Ovary (tissue), 9 donors: ENCODE measurements around the gene KCTD16. TPM values are rescaled to one million over a fixed set of nuclear protein-coding genes. Genes with fewer than 3 reads are reported as not detected.

ENCODE experiments used
- DNase-seq, 5 donors: peaks; one replicate each; pipeline ENCODE4 v3.0.0-alpha.2; 2019 to 2020
- H3K27ac ChIP-seq, 2 donors: fragments of 200-600 bp; one replicate each; pipeline versions ENCODE4 v1.5.1 to v1.8.0; 2019 to 2022
- H3K27me3 ChIP-seq: fragments of 200-600 bp; one replicate; pipeline ENCODE4 v1.8.0; 2022
- H3K36me3 ChIP-seq: fragments of 200-600 bp; sonication (generic); one replicate; pipeline ENCODE4 v1.5.1; 2019
- H3K4me1 ChIP-seq: one replicate; pipeline ENCODE4 v1.8.1; 2013; ENCODE audit warnings: mild to moderate bottlenecking, moderate library complexity; ENCODE audit not compliant: insufficient read depth
- H3K4me3 ChIP-seq: fragments of 200-600 bp; sonication (generic); one replicate; pipeline ENCODE4 v1.5.1; 2017
- H3K9me3 ChIP-seq, 2 donors: fragments of 200-600 bp in 1 of 2; sonication (generic) in 1 of 2; one replicate each; pipeline versions ENCODE4 v1.5.1 to v1.8.1; 2013 to 2019; ENCODE audit warnings: mild to moderate bottlenecking in 1 of 2, moderate library complexity in 1 of 2
- EP300 ChIP-seq: sonication (generic); formaldehyde crosslinking; IDR thresholded peaks from one replicate; pipeline ENCODE4 v1.6.1; 2017; ENCODE audit warnings: antibody characterized with exemption
- POLR2A ChIP-seq: fragments of 450-650 bp; IDR thresholded peaks from one replicate; pipeline ENCODE4 v1.6.1; 2017; ENCODE audit warnings: antibody characterized with exemption, mild to moderate bottlenecking, moderate library complexity
- WGBS, 3 donors: extraction: QIAGEN DNeasy Blood & Tissue Kit in 1 of 3; methylation state at CpG; one replicate each; pipeline versions ENCODE4 v1.1.5 to v1.1.7; 2013 to 2017; 5-methylcytosine and 5-hydroxymethylcytosine counted together
- intact Hi-C, 4 donors: fragments of 100-400 bp; cut with DNase I; formaldehyde crosslinking; loops; one replicate each; pipeline versions ENCODE4 v1.11.0 to v1.15.1; 2022 to 2023
- polyA plus RNA-seq, 2 donors: library from polyadenylated mRNA; stranded (reverse); fragments of 200-250 nt in 1 of 2; fragments of 350-450 nt in 1 of 2; fragmentation: Illumina TruSeq in 1 of 2; extraction: RNeasy Lipid Tissue Mini Kit (QIAGEN cat#74804) in 1 of 2; gene quantifications; one replicate each; pipeline ENCODE4 v1.2.3, GENCODE V29; 2013 to 2014
- total RNA-seq, 7 donors: library from RNA; depleted of rRNA in 2 of 7; stranded (reverse); fragments of >200 nt in 2 of 7; fragmentation: NEBNext Ultra II Directional in 3 of 7; extraction: Animal tissue kit (Norgen Biotek cat#: 25700) in 3 of 7; gene quantifications; one replicate each; pipeline versions ENCODE4 v1.1.0 to v1.2.4, GENCODE V29; 2016 to 2023
- TF ChIP-seq, protein P1 (sequence below), 3 donors: fragments of 450-650 bp in 2 of 3; fragments of 200-600 bp in 1 of 3; IDR thresholded peaks; one replicate each; pipeline versions ENCODE4 v1.5.1 to v1.8.0; 2016 to 2022; ENCODE audit warnings: antibody characterized with exemption in 3 of 3, mild to moderate bottlenecking in 1 of 3
- donor health status: DM: no; HTN: no; CAD: no; lungs with moderate emphysema.
- donor health status: DM: no; HTN: no; CAD: no.
- donor health status: Bipolar disorder and iron deficiency.
- donor health status: DM: yes; HTN: yes; CAD: no.
- donor health status: DM: no; HTN: no; CAD: no.
- donor health status: DM: yes; HTN: yes; CAD: no.

KCTD16 gene
- total and polyA plus RNA-seq, 9 donors: under 0.01 to 0.46 (median 0.13) TPM; not detected in 1

DNA sequence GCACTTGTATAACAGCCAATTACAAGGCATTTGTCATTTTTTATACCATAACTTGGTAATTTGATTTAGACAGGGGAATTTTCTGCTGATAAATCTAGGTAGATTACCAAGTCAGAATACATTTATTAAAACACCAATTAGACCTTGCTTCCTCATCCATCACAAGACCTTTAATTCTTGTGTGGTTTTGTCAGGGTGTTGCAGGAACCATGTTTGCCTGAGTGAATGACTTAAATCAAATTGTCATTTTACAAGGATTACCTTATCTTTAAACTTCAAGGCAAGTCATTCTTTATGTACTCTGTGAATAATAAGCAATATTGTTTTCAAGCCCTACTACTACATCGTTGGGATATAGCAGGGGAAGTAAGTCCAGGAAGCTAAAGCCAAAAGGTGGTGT is 257.7 kb downstream of the KCTD16 start:
- H3K27ac ChIP-seq: no peak overlapping the region

DNA sequence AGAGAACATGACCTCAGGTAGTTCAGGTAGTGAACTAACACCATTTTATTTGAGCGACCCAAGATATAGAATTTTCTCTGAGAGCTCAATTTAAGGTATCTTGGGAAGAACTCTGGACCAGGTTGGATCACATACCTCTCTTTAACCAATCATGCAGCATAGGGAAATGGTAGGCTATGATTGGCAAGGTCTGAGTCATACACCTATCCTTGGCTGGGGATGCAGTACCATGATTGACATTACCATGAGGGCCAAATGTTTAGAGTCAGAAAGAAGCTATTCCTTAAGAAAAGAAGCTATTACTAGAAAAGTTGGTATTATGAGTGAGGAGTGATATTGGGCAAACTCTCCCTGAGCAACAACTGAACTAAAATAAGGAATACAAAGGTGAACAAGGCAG is 258.7 kb downstream of the KCTD16 start:
- TF ChIP-seq POLR2A (no peak), EP300 (no peak)
- TF ChIP-seq, protein P1, sequence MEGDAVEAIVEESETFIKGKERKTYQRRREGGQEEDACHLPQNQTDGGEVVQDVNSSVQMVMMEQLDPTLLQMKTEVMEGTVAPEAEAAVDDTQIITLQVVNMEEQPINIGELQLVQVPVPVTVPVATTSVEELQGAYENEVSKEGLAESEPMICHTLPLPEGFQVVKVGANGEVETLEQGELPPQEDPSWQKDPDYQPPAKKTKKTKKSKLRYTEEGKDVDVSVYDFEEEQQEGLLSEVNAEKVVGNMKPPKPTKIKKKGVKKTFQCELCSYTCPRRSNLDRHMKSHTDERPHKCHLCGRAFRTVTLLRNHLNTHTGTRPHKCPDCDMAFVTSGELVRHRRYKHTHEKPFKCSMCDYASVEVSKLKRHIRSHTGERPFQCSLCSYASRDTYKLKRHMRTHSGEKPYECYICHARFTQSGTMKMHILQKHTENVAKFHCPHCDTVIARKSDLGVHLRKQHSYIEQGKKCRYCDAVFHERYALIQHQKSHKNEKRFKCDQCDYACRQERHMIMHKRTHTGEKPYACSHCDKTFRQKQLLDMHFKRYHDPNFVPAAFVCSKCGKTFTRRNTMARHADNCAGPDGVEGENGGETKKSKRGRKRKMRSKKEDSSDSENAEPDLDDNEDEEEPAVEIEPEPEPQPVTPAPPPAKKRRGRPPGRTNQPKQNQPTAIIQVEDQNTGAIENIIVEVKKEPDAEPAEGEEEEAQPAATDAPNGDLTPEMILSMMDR (IDR thresholded peaks at IDR 0.05): no peak
- H3K27ac ChIP-seq: no peak overlapping the region
- H3K27me3 ChIP-seq: no peaks in the 10 kb centered on the region
- H3K9me3 ChIP-seq: no peaks in the 10 kb centered on the region
- no peaks in the 10 kb centered on the region for H3K36me3 ChIP-seq
- 76 to 94% (median 79%) methylated on average over 1 of the region's 1 CpG for WGBS, 3 donors
- DNase-seq: no peak
- no peaks in the 10 kb centered on the region for H3K4me1 ChIP-seq
- H3K4me3 ChIP-seq: no peak overlapping the region
- intact Hi-C loops: no loop called here

More for the DNA sequence above, 257.7 kb downstream of the KCTD16 start:
- no peaks in the 10 kb centered on the region for H3K4me1 ChIP-seq
- H3K4me3 ChIP-seq: no peak overlapping the region
- intact Hi-C loops: no loop called here
- WGBS, 3 donors: 0 to 4% (median 4%) methylated on average over 1 of the region's 1 CpG
- H3K27me3 ChIP-seq: no peaks in the 10 kb centered on the region
- no peaks in the 10 kb centered on the region for H3K36me3 ChIP-seq
- no peak for DNase-seq
- no peak for TF ChIP-seq POLR2A
- no peak for TF ChIP-seq EP300
- TF ChIP-seq, protein P1 (IDR thresholded peaks at IDR 0.05): no peak
- no peaks in the 10 kb centered on the region for H3K9me3 ChIP-seq

DNA sequence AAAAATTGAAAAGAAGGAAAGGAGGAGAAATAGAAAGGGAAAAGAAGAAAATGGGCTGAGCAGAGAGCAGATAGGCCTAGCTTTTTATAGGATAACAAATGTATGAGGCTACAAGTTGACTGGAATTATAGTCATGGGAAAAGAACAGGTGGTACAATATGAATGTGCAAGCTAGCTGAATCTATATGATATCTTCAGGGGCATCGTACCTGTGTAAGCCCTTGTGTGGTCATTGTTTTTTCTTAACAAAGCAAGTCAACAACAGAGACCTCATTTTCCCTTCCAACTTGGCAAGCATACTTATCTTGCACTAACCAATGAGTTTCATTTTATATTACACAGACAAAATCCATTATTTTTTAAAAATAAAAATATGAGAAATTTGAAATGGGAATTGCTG is 259.2 kb downstream of the KCTD16 start:
- H3K9me3 ChIP-seq: no peaks in the 10 kb centered on the region
- no peaks in the 10 kb centered on the region for H3K4me1 ChIP-seq
- intact Hi-C loops: no loop called here
- no peak overlapping the region for H3K27ac ChIP-seq
- no peaks in the 10 kb centered on the region for H3K27me3 ChIP-seq
- no peak for DNase-seq
- 81 to 96% (median 90%) methylated on average over 1 of the region's 1 CpG for WGBS, 3 donors
- no peak overlapping the region for H3K4me3 ChIP-seq
- TF ChIP-seq POLR2A: no peak
- no peak for TF ChIP-seq EP300
- TF ChIP-seq, protein P1 (IDR thresholded peaks at IDR 0.05): no peak
- H3K36me3 ChIP-seq: no peaks in the 10 kb centered on the region

DNA sequence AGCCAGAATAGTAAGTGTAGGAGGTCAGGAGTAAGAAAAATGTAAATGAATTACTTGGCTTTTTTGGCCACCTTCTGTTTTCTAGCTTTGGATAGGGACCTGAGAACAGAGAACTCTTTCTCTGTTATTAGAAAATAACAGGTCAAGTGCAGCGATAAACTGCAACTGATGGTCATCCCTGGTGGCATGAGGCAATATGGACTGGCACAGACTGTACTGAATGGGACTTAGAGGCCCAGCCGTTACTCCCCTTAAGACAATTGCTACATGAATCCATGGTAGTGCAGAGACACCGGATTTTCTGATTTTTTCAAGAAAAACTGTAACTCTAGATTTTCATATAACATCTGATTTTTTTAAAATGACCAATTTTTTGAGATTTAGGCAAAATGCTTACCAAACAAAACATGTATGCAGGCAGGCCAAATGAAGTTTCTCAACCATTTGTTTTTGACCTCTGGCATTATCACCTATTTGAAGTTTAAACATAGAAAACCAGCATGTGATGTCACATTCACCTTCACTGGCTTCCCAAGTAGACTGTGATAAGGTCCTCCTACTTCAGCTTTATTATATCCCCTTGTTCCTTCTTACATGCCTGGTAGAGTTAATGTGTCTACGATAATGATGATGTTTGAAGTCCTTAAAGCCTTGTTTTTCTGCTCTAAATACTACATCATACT is 262.6 kb downstream of the KCTD16 start:
- no peaks in the 10 kb centered on the region for H3K9me3 ChIP-seq
- intact Hi-C loops: no loop called here
- H3K36me3 ChIP-seq: no peaks in the 10 kb centered on the region
- H3K4me3 ChIP-seq: no peak overlapping the region
- no peaks in the 10 kb centered on the region for H3K4me1 ChIP-seq
- TF ChIP-seq, protein P1 (IDR thresholded peaks at IDR 0.05): no peak
- no peak for TF ChIP-seq EP300
- TF ChIP-seq POLR2A: no peak
- no peak overlapping the region for H3K27ac ChIP-seq
- no peaks in the 10 kb centered on the region for H3K27me3 ChIP-seq
- 81 to 88% (median 85%) methylated on average over 4 of the region's 4 CpGs for WGBS, 3 donors
- no peak for DNase-seq
